LNCaP clone FGC (cell line): ENCODE measurements around the gene DAG1.

Experiments used
- DNase-seq: peaks from one replicate; pipeline ENCODE4 v3.0.0-alpha.2; 2011; ENCODE audit warnings: low read depth
- H3K4me3 ChIP-seq: 2 replicates; pipeline ENCODE4 v1.5.1; 2011; ENCODE audit warnings: mild to moderate bottlenecking, low read depth, low read length, control low read depth
- TF ChIP-seq, protein P1 (sequence below): IDR thresholded peaks from 2 replicates; pipeline ENCODE4 v1.5.1; 2012; ENCODE audit warnings: mild to moderate bottlenecking; ENCODE audit not compliant: control insufficient read depth, insufficient read depth; ENCODE audit errors: extremely low read depth

Gene DAG1

DNA sequence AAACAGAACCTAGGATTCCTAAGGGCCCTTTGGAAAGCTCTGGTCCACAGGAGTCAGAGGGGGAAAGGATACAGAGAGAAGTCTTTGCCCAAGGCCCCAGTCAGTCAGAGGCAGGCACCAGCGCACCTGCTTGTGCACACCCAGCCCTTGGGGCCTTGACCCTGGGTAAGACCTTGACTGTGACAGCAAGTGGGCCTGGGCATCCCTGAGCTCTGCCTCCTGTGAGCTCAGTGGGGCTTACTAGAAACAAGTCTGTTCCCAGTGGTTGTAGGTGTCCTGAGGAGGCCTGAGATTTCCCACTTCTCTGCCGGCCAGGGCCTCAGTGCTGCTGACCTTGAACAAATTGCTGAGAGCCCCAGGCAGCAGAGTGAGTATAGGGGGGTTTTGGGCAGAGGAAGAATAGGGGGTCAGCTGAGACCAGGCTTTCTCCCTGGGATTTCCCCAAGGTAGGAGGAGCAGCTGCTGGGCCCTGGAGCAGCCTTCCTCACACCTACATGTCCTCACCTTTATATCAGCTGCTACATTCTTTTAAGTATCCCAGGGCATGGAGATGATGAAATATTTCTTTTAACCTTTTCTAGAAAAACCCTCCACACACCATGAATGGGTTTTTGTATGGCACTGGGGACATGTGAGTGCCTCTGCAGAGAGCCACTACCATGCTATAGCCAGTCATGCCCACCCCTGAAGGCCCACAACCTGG, 9.7 kb upstream of the DAG1 start:
- TF ChIP-seq, protein P1, sequence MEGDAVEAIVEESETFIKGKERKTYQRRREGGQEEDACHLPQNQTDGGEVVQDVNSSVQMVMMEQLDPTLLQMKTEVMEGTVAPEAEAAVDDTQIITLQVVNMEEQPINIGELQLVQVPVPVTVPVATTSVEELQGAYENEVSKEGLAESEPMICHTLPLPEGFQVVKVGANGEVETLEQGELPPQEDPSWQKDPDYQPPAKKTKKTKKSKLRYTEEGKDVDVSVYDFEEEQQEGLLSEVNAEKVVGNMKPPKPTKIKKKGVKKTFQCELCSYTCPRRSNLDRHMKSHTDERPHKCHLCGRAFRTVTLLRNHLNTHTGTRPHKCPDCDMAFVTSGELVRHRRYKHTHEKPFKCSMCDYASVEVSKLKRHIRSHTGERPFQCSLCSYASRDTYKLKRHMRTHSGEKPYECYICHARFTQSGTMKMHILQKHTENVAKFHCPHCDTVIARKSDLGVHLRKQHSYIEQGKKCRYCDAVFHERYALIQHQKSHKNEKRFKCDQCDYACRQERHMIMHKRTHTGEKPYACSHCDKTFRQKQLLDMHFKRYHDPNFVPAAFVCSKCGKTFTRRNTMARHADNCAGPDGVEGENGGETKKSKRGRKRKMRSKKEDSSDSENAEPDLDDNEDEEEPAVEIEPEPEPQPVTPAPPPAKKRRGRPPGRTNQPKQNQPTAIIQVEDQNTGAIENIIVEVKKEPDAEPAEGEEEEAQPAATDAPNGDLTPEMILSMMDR, result no peak
- H3K4me3 ChIP-seq, result no peak overlapping the region
- DNase-seq, result no peak

DNA sequence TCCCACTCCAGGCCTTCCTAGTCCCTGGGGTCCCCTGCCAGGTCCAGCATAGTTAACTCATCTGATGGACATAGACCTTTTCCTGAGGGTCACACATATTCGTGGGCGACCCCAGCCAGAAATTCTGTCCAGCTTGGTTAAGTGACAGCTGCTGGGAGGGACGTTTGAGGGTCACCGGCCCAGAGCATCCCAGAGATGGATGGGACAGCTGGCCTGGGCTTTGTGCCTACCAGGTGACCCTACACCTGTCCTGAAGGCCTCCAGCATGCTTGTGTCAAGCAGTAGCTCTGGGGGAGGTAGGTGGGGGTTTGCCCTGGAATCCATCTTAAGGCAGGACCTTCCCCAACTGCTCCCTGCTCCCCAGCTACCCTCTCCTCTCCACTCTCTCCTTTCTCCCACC, 9.1 kb upstream of the DAG1 start:
- H3K4me3 ChIP-seq, result no peak overlapping the region
- TF ChIP-seq, protein P1, result no peak
- no peak for DNase-seq

GRCh38 chr3:49461443-49462171, 8.5 kb upstream of the DAG1 start:
- TF ChIP-seq, protein P1, result no peak
- no peak for DNase-seq
- H3K4me3 ChIP-seq, result no peak overlapping the region

DNA sequence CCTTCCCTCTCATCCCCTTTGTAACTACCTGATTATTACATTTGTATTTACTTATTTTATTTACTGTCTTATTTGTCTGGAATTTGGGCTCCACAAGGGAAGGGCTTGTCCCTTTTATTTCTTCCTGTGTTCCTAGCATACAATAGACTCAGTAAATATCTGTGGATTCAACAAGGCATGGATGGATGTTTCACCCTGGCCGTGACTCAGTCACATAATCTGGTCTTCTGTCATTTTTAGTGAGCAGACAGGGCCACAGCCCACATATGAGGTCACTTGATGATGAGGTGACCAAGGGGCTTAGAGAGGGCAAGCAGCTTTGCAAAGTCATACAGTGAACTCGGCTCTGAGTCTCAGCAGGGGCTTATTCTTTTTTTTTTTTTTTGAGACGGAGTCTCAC, 7.8 kb upstream of the DAG1 start:
- TF ChIP-seq, protein P1, result no peak
- no peak for DNase-seq
- H3K4me3 ChIP-seq, result no peak overlapping the region

DNA sequence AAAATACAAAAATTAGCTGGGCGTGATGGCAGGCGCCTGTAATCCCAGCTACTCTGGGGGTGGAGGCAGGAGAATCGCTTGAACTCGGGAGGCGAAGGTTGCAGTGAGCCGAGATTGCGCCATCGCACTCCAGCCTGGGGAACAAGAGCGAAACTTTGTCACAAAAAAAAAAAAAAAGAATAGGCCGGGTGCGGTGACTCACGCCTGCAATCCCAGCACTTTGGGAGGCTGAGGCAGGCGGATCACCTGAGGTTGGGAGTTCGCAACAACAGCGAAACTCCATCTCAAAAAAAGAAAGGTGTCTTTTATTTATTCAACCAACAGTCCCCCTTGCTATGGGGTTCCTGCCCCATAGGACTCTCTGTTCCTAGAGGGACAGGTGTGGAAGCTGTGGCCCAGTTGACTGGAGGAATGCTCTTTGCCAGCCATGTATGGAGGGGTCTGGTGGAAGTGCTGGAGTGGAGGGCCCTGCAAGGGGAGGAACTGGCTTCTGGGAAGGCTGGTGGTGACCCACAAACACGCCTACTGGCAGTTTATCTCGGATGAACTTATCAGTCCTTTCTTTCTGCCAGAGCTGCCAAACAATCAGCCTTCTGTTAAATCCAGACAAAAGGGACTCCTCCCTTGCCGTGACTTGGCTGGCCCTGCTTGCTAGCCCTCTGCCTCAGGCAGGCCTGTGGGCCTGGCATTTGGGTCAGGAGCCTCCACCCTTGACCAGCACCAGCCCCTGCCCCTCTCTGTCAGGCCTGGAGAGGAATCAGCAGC, 4.6 kb upstream of the DAG1 start:
- H3K4me3 ChIP-seq, result no peak overlapping the region
- DNase-seq, result no peak

GRCh38 chr3:49466085-49466484, 4.0 kb upstream of the DAG1 start:
- TF ChIP-seq, protein P1, result no peak
- no peak for DNase-seq
- no peak overlapping the region for H3K4me3 ChIP-seq

More for the DNA sequence above, 4.6 kb upstream of the DAG1 start:
- TF ChIP-seq, protein P1, result no peak
